Stimulated activated CD8-positive, alpha-beta memory T cell treated with anti-CD3 and anti-CD28 coated beads, Interleukin-2, amount 100 ng/mL, for 1 hour (primary cell): ENCODE data around the gene ZNF497.
A peak's percentile ranks its signal among the peaks of the same experiment; 100 is the strongest.
"Not testable (repeated sequence)": the region's sequence is repeated elsewhere in the genome, so short reads cannot be mapped to it uniquely, and the experiment has no call there.

Experiments used
- DNase-seq, 2 donors: peaks; one replicate each; pipeline ENCODE4 v3.0.0-alpha.2; 2020; ENCODE audit warnings: low read depth in 2 of 2

ZNF497 gene

GRCh38 chr19:58310685-58311084 lies 51.9 kb downstream of the ZNF497 start:
- DNase-seq, result not testable (repeated sequence)

DNA sequence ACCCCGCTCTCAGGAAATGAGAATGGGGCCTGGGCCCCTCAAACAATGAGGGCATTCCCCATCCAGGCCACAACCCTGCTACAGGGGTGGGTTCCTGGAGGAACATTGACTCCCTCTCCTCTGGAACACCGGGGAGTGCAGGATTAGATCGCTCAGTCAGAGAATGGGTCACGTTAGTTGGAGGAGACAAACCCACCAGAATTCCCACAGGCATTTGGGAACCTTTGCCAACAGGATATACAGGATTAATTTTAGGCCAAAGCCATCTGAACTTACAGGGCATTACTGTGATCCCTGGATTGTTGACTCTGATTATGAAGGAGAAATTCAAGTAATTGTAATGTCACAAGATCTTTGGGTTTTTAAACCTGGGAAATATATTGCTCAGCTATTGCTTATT lies 54.8 kb downstream of the ZNF497 start:
- DNase-seq, result no peak

GRCh38 chr19:58305932-58306323 lies 56.6 kb downstream of the ZNF497 start:
- DNase-seq, result no peak

GRCh38 chr19:58305065-58305931 lies 57.3 kb downstream of the ZNF497 start, which contains the start of gene ERVK3-1:
TSS of gene ERVK3-1 (plus strand) at chr19:58305377. CDS start at chr19:58312169, 6,792 bp downstream.
- DNase-seq, result peak; percentile 87 to 88

DNA sequence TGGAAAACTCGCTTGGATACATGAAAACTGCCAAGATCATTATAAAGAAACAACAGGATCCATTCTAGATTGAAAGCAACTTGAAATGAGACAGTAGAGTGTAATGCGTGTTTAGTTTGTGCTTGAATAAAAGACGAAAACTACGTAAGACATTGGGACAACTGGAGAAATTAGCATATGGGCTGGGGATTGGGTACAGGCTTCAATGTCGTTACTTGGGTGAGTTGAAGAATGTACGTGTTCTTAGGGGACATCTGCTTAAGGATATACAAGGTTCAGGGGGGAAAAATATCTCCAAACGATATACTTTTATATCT lies 57.8 kb downstream of the ZNF497 start:
- DNase-seq, result no peak
